OCI-LY3 (cell line): ENCODE results near the gene TMEM8B.
"Not testable (repeated sequence)": the region's sequence is repeated elsewhere in the genome, so short reads cannot be mapped to it uniquely, and the experiment has no call there.

Source experiments
- H2AFZ ChIP-seq: fragments of 200-600, 300-600 bp; shearing (Covaris generic); 2 replicates; pipeline ENCODE4 v1.6.0; 2014; ENCODE audit warnings: antibody characterized with exemption, low read depth, low read length
- H3K27ac ChIP-seq: fragments of 200-600, 300-600 bp; sonication (generic); 2 replicates; pipeline ENCODE4 v1.5.1; 2014; ENCODE audit warnings: mild to moderate bottlenecking, low read length, moderate library complexity, mixed read lengths
- H3K27me3 ChIP-seq: fragments of 200-600, 300-600 bp; sonication (generic); 2 replicates; pipeline ENCODE4 v1.6.1; 2014; ENCODE audit warnings: low read depth, low read length, mixed read lengths
- H3K36me3 ChIP-seq: fragments of 200-600, 300-600 bp; sonication (generic); replicated peaks from 2 replicates; pipeline ENCODE3; 2014; ENCODE audit warnings: low read depth, low read length, mixed read lengths
- H3K4me1 ChIP-seq: fragments of 300-600, 200-600 bp; sonication (generic); 2 replicates; pipeline ENCODE4 v1.6.1; 2014; ENCODE audit warnings: low read length, mixed read lengths
- H3K4me2 ChIP-seq: fragments of 200-600, 300-600 bp; sonication (generic); 2 replicates; pipeline ENCODE4 v1.6.1; 2014; ENCODE audit warnings: low read length, mixed read lengths
- H3K4me3 ChIP-seq: fragments of 300-600, 200-600 bp; sonication (generic); 2 replicates; pipeline ENCODE4 v1.5.1; 2014; ENCODE audit warnings: antibody characterized with exemption, mild to moderate bottlenecking, low read length, moderate library complexity
- H3K79me2 ChIP-seq: fragments of 300-600, 200-600 bp; shearing (Covaris generic); 2 replicates; pipeline ENCODE4 v1.6.1; 2014; ENCODE audit warnings: mild to moderate bottlenecking, low read length, mixed read lengths
- H3K9ac ChIP-seq: fragments of 300-600, 200-600 bp; shearing (Covaris generic); 2 replicates; pipeline ENCODE4 v1.6.0; 2014; ENCODE audit warnings: mild to moderate bottlenecking, low read length, moderate library complexity
- H3K9me3 ChIP-seq: fragments of 200-600, 300-600 bp; shearing (Covaris generic); 2 replicates; pipeline ENCODE4 v1.6.1; 2014; ENCODE audit warnings: low read length, mixed read lengths; ENCODE audit not compliant: insufficient read depth
- H4K20me1 ChIP-seq: fragments of 200-600, 300-600 bp; sonication (generic); 2 replicates; pipeline ENCODE4 v1.6.1; 2016; ENCODE audit warnings: low read length, mixed read lengths; ENCODE audit not compliant: insufficient read depth
- EZH2phosphoT487 ChIP-seq: fragments of 200-600 bp; shearing (Covaris generic); IDR thresholded peaks from 2 replicates; pipeline ENCODE4 v1.6.1; 2018; ENCODE audit warnings: antibody characterized with exemption, mixed run types, low read depth
- TF ChIP-seq, protein P1 (sequence below): fragments of 200-600, 300-600 bp; sonication (generic); IDR thresholded peaks from 2 replicates; pipeline ENCODE4 v1.5.1; 2014; ENCODE audit warnings: antibody characterized with exemption, low read length, low read depth

TMEM8B gene

DNA sequence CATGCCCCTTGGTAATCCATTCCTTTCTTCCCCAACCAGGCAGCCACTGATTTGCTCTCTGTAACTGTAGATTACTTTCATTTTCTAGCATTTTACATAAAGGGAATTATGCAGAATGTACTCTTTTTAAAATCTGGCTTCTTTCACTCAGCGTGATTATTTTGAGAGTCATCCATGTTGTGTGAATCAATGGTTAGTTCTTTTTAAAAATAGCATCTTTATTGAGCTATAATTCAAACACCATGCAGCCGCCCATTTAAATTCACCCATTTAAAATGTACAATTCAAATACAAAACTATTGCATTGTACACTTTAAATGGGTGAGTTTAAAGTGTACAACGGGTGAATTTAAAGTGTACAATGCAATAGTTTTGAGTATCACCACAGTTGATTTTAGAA is 43.5 kb downstream of the TMEM8B start:
- no peak overlapping the region for H2AFZ ChIP-seq
- no peaks in the 10 kb centered on the region for H3K36me3 ChIP-seq
- H3K9me3 ChIP-seq = peaks cover 4% of the 10 kb centered on the region; the same call in 1 of the 2 replicates
- no peak overlapping the region for H3K9ac ChIP-seq
- H3K79me2 ChIP-seq = no peaks in the 10 kb centered on the region
- TF ChIP-seq, protein P1, sequence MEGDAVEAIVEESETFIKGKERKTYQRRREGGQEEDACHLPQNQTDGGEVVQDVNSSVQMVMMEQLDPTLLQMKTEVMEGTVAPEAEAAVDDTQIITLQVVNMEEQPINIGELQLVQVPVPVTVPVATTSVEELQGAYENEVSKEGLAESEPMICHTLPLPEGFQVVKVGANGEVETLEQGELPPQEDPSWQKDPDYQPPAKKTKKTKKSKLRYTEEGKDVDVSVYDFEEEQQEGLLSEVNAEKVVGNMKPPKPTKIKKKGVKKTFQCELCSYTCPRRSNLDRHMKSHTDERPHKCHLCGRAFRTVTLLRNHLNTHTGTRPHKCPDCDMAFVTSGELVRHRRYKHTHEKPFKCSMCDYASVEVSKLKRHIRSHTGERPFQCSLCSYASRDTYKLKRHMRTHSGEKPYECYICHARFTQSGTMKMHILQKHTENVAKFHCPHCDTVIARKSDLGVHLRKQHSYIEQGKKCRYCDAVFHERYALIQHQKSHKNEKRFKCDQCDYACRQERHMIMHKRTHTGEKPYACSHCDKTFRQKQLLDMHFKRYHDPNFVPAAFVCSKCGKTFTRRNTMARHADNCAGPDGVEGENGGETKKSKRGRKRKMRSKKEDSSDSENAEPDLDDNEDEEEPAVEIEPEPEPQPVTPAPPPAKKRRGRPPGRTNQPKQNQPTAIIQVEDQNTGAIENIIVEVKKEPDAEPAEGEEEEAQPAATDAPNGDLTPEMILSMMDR = no peak
- TF ChIP-seq EZH2phosphoT487 = no peak
- H3K4me2 ChIP-seq = no peak overlapping the region
- no peaks in the 10 kb centered on the region for H3K4me1 ChIP-seq
- H4K20me1 ChIP-seq = no peaks in the 10 kb centered on the region
- H3K27ac ChIP-seq = no peak overlapping the region
- H3K4me3 ChIP-seq = no peak overlapping the region
- H3K27me3 ChIP-seq = peaks cover 7% of the 10 kb centered on the region; the same call in 1 of the 2 replicates

DNA sequence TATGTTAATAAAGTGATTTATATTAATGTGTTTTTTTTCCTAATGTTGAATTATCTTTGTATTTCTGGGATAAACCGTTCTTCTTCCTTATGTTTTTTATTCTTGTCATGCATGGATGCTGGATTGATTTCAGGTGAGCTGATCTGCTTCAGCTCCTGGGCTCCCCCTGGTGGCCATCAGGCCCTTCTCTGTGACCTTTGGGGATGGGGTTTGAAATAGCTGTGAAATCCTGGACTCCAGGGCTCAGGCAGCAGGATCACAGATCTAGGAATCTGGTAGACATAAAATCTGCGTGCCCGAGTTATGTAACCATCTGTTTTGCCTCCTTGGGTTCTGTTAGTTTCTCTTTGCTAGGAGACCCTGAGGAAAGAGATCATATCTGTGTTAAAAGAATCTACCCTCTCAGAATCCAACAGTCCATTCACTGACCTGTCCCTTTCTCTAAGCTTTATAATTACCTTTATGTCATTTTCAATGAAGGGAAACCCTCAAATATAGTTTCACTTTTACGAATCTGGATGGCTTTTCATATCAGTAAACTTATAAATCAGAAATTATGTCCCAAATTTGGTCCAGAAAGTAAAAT is 53.3 kb downstream of the TMEM8B start:
- Histone ChIP-seq H3K4me2 (no peak overlapping the region), H3K4me3 (no peak overlapping the region), H3K4me1 (no peaks in the 10 kb centered on the region), H3K9me3 (peaks cover 4% of the 10 kb centered on the region; the same call in 1 of the 2 replicates), H3K36me3 (no peaks in the 10 kb centered on the region), H4K20me1 (no peaks in the 10 kb centered on the region), H2AFZ (no peak overlapping the region), H3K27me3 (peaks cover 11% of the 10 kb centered on the region), H3K27ac (no peak overlapping the region), H3K79me2 (no peaks in the 10 kb centered on the region), H3K9ac (no peak overlapping the region)
- TF ChIP-seq, protein P1 = peak; percentile 96
- no peak for TF ChIP-seq EZH2phosphoT487

DNA sequence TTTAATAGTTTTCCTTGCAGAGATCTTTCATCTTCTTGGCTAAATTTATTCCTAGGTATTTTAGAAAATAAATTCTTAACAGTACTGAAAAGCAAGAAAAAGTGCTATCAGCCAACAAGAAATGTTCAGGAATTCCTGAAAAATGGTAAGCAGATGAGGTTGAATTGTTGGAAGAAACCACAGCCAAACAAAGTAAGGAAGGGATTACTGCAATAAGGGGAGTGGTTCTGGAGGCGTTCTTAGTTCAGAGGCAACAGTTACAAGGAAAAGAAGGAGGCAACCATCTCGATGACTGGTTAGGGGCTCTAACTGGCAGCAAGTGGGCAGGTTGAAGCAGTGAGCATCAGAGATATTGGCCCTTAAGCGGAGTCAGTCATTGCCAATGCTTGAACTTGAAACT is 54.0 kb downstream of the TMEM8B start:
- no peak for TF ChIP-seq EZH2phosphoT487
- TF ChIP-seq, protein P1 = no peak
- Histone ChIP-seq H3K79me2 (no peaks in the 10 kb centered on the region), H3K9ac (no peak overlapping the region), H3K9me3 (no peaks in the 10 kb centered on the region), H4K20me1 (no peaks in the 10 kb centered on the region), H3K27me3 (peaks cover 11% of the 10 kb centered on the region), H3K4me3 (no peak overlapping the region), H3K4me1 (no peaks in the 10 kb centered on the region), H3K4me2 (no peak overlapping the region), H3K27ac (no peak overlapping the region), H2AFZ (no peak overlapping the region), H3K36me3 (no peaks in the 10 kb centered on the region)

DNA sequence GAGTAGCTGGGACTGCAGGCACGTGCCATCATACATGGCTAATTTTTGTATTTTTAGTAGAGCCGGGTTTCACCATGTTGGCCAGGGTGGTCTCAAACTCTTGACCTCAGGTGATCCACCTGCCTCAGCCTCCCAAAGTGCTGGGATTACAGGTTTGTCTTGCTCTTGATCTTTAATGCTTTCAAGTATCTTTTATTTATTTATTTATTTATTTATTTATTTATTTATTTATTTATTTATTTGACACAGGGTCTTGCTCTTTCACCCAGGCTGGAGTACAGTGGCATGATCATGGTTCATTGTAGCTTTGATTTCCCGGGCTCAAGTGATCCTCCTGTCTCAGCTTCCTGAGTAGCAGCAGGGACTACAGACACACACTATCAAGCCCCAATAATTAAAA is 55.9 kb downstream of the TMEM8B start:
- H4K20me1 ChIP-seq, H3K36me3 ChIP-seq, H3K4me2 ChIP-seq, H3K27ac ChIP-seq, H3K9ac ChIP-seq, H3K9me3 ChIP-seq, H3K4me3 ChIP-seq, H3K79me2 ChIP-seq, H3K4me1 ChIP-seq, H2AFZ ChIP-seq, H3K27me3 ChIP-seq: not testable (repeated sequence)

DNA sequence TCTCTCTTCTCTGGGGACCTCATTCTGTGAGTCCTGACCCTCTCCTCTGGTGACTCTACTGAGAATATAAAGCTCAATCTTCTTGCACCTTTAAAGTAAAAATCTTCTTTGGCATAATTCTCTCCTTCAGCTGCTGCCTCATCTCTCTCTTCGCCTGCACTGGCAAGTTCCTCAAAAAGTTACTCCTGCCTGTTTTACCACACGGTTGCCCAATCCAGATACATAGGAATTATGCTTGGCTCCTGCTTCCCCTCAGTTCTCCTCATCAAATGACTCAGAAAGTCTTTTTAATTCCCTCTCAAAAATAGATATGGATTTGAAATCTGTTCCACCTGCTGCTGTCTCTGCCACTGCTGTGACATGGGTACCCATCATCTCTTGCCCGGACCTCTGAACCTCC is 62.6 kb downstream of the TMEM8B start:
- Histone ChIP-seq H3K4me2 (no peak overlapping the region), H2AFZ (no peak overlapping the region), H3K79me2 (no peaks in the 10 kb centered on the region), H3K9me3 (no peaks in the 10 kb centered on the region), H3K9ac (no peak overlapping the region), H3K27me3 (peaks cover 25% of the 10 kb centered on the region), H4K20me1 (no peaks in the 10 kb centered on the region), H3K4me1 (no peaks in the 10 kb centered on the region; the same call in 1 of the 2 replicates), H3K27ac (no peak overlapping the region), H3K4me3 (no peak overlapping the region), H3K36me3 (no peaks in the 10 kb centered on the region)
- TF ChIP-seq, protein P1 = no peak
